BJ (cell line): ENCODE results near the gene EVC. TPM values are rescaled to one million over a fixed set of nuclear protein-coding genes. Genes with fewer than 3 reads are reported as not detected.

Source experiments
- CTCF ChIA-PET: fragments of 350-600 bp; formaldehyde crosslinking; extraction: SDS; loops from one replicate; lab custom pipeline; 2021; ENCODE audit warnings: antibody characterized with exemption, inconsistent platforms; lab: Yijun Ruan, JAX
- POLR2A ChIA-PET: fragments of 300-600 bp; sonication (Branson Sonifier 250); formaldehyde crosslinking; extraction: SDS; loops from one replicate; lab custom pipeline; 2021; ENCODE audit warnings: antibody characterized with exemption; lab: Charles Lee
- DNase-seq: peaks from one replicate; pipeline ENCODE4 v3.0.0-alpha.2; 2011; ENCODE audit warnings: low read depth
- H3K27me3 ChIP-seq: 2 replicates; pipeline ENCODE4 v1.6.0; 2011; ENCODE audit warnings: low read length; ENCODE audit not compliant: control insufficient read depth, insufficient read depth
- H3K36me3 ChIP-seq: 2 replicates; pipeline ENCODE4 v1.5.1; 2011; ENCODE audit warnings: low read length; ENCODE audit not compliant: control insufficient read depth, insufficient read depth
- H3K4me3 ChIP-seq: 2 replicates; pipeline ENCODE4 v1.5.1; 2011; ENCODE audit warnings: low read depth, mild to moderate bottlenecking, control low read depth, low read length
- CTCF ChIP-seq: IDR thresholded peaks from 2 replicates; pipeline ENCODE4 v1.5.1; 2011; ENCODE audit warnings: low read depth, mild to moderate bottlenecking, control low read depth, inconsistent platforms, low read length, moderate library complexity; ENCODE audit not compliant: insufficient read depth
- polyA plus RNA-seq: library from polyadenylated mRNA; depleted of rRNA; stranded (reverse); fragments of >200 nt; gene quantifications from 2 replicates; pipeline ENCODE4 v1.2.3, GENCODE V29; 2011

EVC gene
- polyA plus RNA-seq, 1 experiment = 12.8 TPM

- Histone ChIP-seq H3K36me3 (peaks cover 22% of the 10 kb centered on the region), H3K27me3 (no peaks in the 10 kb centered on the region), H3K4me3 (no peak overlapping the region)
- CTCF ChIA-PET = interaction anchor here (1.2 to 1.5 kb wide), 2 partner anchors 14 to 24 kb away, joined by 3 to 6 read pairs; no protein-coding TSS in a partner anchor
- TF ChIP-seq CTCF = no peak
- POLR2A ChIA-PET = no interaction called here
- no peak for DNase-seq
Observed at GRCh38 chr4:5760936-5761480, 50.0 kb downstream of the EVC start.

GRCh38 chr4:5770051-5770450, 59.0 kb downstream of the EVC start:
- Histone ChIP-seq H3K36me3 (peaks cover 2% of the 10 kb centered on the region; the same call in 1 of the 2 replicates), H3K4me3 (no peak overlapping the region), H3K27me3 (no peaks in the 10 kb centered on the region)
- TF ChIP-seq CTCF = no peak
- no peak for DNase-seq
- ChIA-PET CTCF (no interaction called here), POLR2A (no interaction called here)

- Histone ChIP-seq H3K36me3 (peaks cover 2% of the 10 kb centered on the region; the same call in 1 of the 2 replicates), H3K27me3 (no peaks in the 10 kb centered on the region), H3K4me3 (no peak overlapping the region)
- TF ChIP-seq CTCF = no peak
- ChIA-PET CTCF (no interaction called here), POLR2A (interaction anchor here (0.6 kb wide), 1 partner anchor 25 kb away, joined by 4 read pairs; no protein-coding TSS in a partner anchor)
- DNase-seq = no peak
Observed at GRCh38 chr4:5772528-5773270, 61.7 kb downstream of the EVC start.

- Histone ChIP-seq H3K27me3 (no peaks in the 10 kb centered on the region), H3K4me3 (no peak overlapping the region), H3K36me3 (peaks cover 2% of the 10 kb centered on the region; the same call in 1 of the 2 replicates)
- no peak for TF ChIP-seq CTCF
- peak; percentile 36 for DNase-seq
- ChIA-PET POLR2A (interaction anchor here (0.6 kb wide), 1 partner anchor 26 kb away, joined by 4 read pairs; no protein-coding TSS in a partner anchor), CTCF (no interaction called here)
Observed at GRCh38 chr4:5773271-5773555, 62.2 kb downstream of the EVC start.

- no peaks in the 10 kb centered on the region for H3K27me3 ChIP-seq
- H3K36me3 ChIP-seq = peaks cover 2% of the 10 kb centered on the region; the same call in 1 of the 2 replicates
- no peak for TF ChIP-seq CTCF
- POLR2A ChIA-PET = no interaction called here
- DNase-seq = no peak
- CTCF ChIA-PET = interaction anchor here (1.2 kb wide), 1 partner anchor 13 kb away, joined by 6 read pairs; no protein-coding TSS in a partner anchor
- H3K4me3 ChIP-seq = no peak overlapping the region
Observed at GRCh38 chr4:5774416-5775036, 63.5 kb downstream of the EVC start.
